Vagina (tissue), 2 donors: ENCODE measurements around the gene RPL27. TPM values are rescaled to one million over a fixed set of nuclear protein-coding genes. Genes with fewer than 3 reads are reported as not detected.

Experiments used
- DNase-seq, 2 donors: peaks; one replicate each; pipeline ENCODE4 v3.0.0-alpha.2; 2017; ENCODE audit errors: extremely low spot score in 2 of 2
- H3K27ac ChIP-seq: fragments of 200-600 bp; sonication (generic); one replicate; pipeline ENCODE4 v1.5.1; 2019
- H3K27me3 ChIP-seq: fragments of 200-600 bp; sonication (generic); one replicate; pipeline ENCODE4 v1.5.1; 2019
- H3K36me3 ChIP-seq, 2 donors: fragments of 200-600 bp; sonication (generic); one replicate each; pipeline ENCODE4 v1.5.1; 2017 to 2019
- H3K4me1 ChIP-seq: fragments of 200-600 bp; sonication (generic); one replicate; pipeline ENCODE4 v1.5.1; 2019
- H3K4me3 ChIP-seq, 2 donors: fragments of 200-600 bp; sonication (generic); 1 replicate in 1 of 2; 2 replicates in 1 of 2; pipeline ENCODE4 v1.5.1; 2016 to 2019
- H3K9me3 ChIP-seq: fragments of 200-600 bp; sonication (generic); one replicate; pipeline ENCODE4 v1.5.1; 2019
- POLR2A ChIP-seq, 2 donors: fragments of 450-650 bp; IDR thresholded peaks; one replicate each; pipeline ENCODE4 v1.6.1; 2017; ENCODE audit warnings: antibody characterized with exemption in 2 of 2, mild to moderate bottlenecking in 2 of 2, moderate library complexity in 2 of 2
- POLR2AphosphoS5 ChIP-seq, 2 donors: sonication (generic); formaldehyde crosslinking; IDR thresholded peaks; one replicate each; pipeline ENCODE4 v1.9.0; 2017; ENCODE audit warnings: antibody characterized with exemption in 2 of 2, mild to moderate bottlenecking in 2 of 2, low read depth in 1 of 2; ENCODE audit not compliant: insufficient read depth in 1 of 2
- intact Hi-C: fragments of 100-400 bp; cut with DNase I; formaldehyde crosslinking; loops from one replicate; pipeline ENCODE4 v1.15.1; 2023
- total RNA-seq: library from RNA; depleted of rRNA; stranded (reverse); fragments of >200 nt; gene quantifications from one replicate; pipeline ENCODE4 v1.2.3, GENCODE V29; 2016
- TF ChIP-seq, protein P1 (sequence below), 3 experiments: fragments of 450-650 bp in 2 of 3; fragments of 200-600 bp in 1 of 3; sonication (generic) in 1 of 3; IDR thresholded peaks; one replicate each; pipeline ENCODE4 v1.5.1; 2017 to 2019; ENCODE audit warnings: antibody characterized with exemption in 3 of 3, mild to moderate bottlenecking in 2 of 3, moderate library complexity in 2 of 3

Gene RPL27
- total RNA-seq, 1 donor from 2014 or later: 1,982 TPM

GRCh38 chr17:43025290-43025657, 27.1 kb downstream of the RPL27 start:
- H3K27ac ChIP-seq: peak overlapping the region; percentile 85
- no peaks in the 10 kb centered on the region for H3K27me3 ChIP-seq
- H3K4me3 ChIP-seq: peak overlapping the region; percentile 57 to 78
- intact Hi-C loops: loop anchor here (10.0 kb wide), 2 partner anchors 100 to 310 kb away; partner anchors contain the start of gene BRCA1
- H3K9me3 ChIP-seq: no peaks in the 10 kb centered on the region
- TF ChIP-seq POLR2AphosphoS5 (IDR thresholded peaks at IDR 0.05; ENCODE audit: insufficient read depth in 1 of 2, low read depth in 1 of 2) (no peak), POLR2A (IDR thresholded peaks at IDR 0.05) (no peak)
- TF ChIP-seq, protein P1, sequence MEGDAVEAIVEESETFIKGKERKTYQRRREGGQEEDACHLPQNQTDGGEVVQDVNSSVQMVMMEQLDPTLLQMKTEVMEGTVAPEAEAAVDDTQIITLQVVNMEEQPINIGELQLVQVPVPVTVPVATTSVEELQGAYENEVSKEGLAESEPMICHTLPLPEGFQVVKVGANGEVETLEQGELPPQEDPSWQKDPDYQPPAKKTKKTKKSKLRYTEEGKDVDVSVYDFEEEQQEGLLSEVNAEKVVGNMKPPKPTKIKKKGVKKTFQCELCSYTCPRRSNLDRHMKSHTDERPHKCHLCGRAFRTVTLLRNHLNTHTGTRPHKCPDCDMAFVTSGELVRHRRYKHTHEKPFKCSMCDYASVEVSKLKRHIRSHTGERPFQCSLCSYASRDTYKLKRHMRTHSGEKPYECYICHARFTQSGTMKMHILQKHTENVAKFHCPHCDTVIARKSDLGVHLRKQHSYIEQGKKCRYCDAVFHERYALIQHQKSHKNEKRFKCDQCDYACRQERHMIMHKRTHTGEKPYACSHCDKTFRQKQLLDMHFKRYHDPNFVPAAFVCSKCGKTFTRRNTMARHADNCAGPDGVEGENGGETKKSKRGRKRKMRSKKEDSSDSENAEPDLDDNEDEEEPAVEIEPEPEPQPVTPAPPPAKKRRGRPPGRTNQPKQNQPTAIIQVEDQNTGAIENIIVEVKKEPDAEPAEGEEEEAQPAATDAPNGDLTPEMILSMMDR (IDR thresholded peaks at IDR 0.05): no peak
- peaks cover 48% of the 10 kb centered on the region for H3K4me1 ChIP-seq
- H3K36me3 ChIP-seq: no peaks in the 10 kb centered on the region
- no peak for DNase-seq

DNA sequence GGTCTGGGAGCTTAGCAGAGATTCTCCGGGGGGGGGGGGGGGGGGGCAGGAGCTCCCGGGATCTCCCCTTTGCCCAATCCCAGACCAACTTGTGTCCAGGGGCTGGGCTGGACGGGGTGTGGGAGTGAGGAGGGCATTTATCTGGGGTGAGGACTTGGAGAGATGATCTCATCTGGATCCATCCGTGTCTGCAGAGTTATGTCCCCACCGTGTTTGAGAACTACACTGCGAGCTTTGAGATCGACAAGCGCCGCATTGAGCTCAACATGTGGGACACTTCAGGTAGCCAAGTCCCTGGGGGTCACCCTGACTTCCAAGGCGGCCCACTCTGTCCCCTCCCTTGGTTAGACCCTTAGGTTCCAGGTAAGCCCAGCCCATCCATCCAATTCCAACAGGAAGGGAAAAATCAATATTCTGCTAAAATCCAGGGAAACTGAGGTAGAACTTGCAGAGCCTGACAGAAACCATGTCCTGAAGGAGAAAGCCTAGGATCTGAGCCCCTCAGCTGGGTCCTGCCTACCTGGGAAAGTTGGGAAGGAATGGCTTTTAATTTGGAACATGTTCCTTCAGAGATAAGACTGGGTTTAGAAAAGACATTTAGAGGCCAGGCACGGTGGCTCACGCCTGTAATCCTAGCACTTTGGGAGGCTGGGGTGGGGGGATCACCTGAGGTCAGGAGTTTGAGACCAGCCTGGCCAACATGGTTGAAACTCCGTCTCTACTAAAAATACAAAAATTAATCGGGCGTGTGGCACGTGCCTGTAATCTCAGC, 27.7 kb downstream of the RPL27 start:
- TF ChIP-seq, protein P1 (IDR thresholded peaks at IDR 0.05): no peak
- TF ChIP-seq POLR2A (IDR thresholded peaks at IDR 0.05): no peak
- TF ChIP-seq POLR2AphosphoS5 (IDR thresholded peaks at IDR 0.05; ENCODE audit: insufficient read depth in 1 of 2, low read depth in 1 of 2): no peak
- Histone ChIP-seq H3K36me3 (no peaks in the 10 kb centered on the region), H3K4me3 (peak overlapping the region; percentile 57 to 78), H3K9me3 (no peaks in the 10 kb centered on the region), H3K4me1 (peaks cover 43% of the 10 kb centered on the region), H3K27me3 (no peaks in the 10 kb centered on the region), H3K27ac (peak overlapping the region; percentile 85)
- intact Hi-C loops: loop anchor here (10.0 kb wide), 2 partner anchors 99 to 309 kb away; partner anchors contain the start of gene BRCA1
- DNase-seq: no peak

- Histone ChIP-seq H3K36me3 (no peaks in the 10 kb centered on the region), H3K4me3 (no peak overlapping the region), H3K27ac (peak overlapping the region; percentile 85), H3K9me3 (no peaks in the 10 kb centered on the region), H3K27me3 (no peaks in the 10 kb centered on the region), H3K4me1 (peaks cover 40% of the 10 kb centered on the region)
- intact Hi-C loops: loop anchor here (10.0 kb wide), 2 partner anchors 98 to 308 kb away; partner anchors contain the start of gene BRCA1
- no peak for DNase-seq
- TF ChIP-seq POLR2AphosphoS5 (IDR thresholded peaks at IDR 0.05; ENCODE audit: insufficient read depth in 1 of 2, low read depth in 1 of 2): no peak
- no peak for TF ChIP-seq POLR2A (IDR thresholded peaks at IDR 0.05)
- TF ChIP-seq, protein P1 (IDR thresholded peaks at IDR 0.05): no peak
These were observed 28.4 kb downstream of the RPL27 start for GRCh38 chr17:43026595-43026994.

GRCh38 chr17:43027091-43028032, 29.1 kb downstream of the RPL27 start:
- DNase-seq: no peak
- Histone ChIP-seq H3K27me3 (no peaks in the 10 kb centered on the region), H3K27ac (peak overlapping the region; percentile 85), H3K4me1 (peaks cover 39% of the 10 kb centered on the region), H3K4me3 (no peak overlapping the region), H3K36me3 (no peaks in the 10 kb centered on the region), H3K9me3 (no peaks in the 10 kb centered on the region)
- intact Hi-C loops: loop anchor here (10.0 kb wide), 2 partner anchors 97 to 307 kb away; partner anchors contain the start of gene BRCA1
- TF ChIP-seq POLR2A (IDR thresholded peaks at IDR 0.05) (no peak), POLR2AphosphoS5 (IDR thresholded peaks at IDR 0.05; ENCODE audit: insufficient read depth in 1 of 2, low read depth in 1 of 2) (no peak)
- TF ChIP-seq, protein P1 (IDR thresholded peaks at IDR 0.05): no peak
